Left ventricle myocardium inferior (tissue), 1 donor: ENCODE measurements around the gene NOTUM. TPM values are rescaled to one million over a fixed set of nuclear protein-coding genes. Genes with fewer than 3 reads are reported as not detected.

Experiments
- DNase-seq: peaks from one replicate; pipeline ENCODE4 v3.0.0-alpha.2; 2020
- H3K27ac ChIP-seq: fragments of 200-600 bp; replicated peaks from 2 replicates; pipeline ENCODE4 v1.8.0; 2021
- H3K27me3 ChIP-seq: fragments of 200-600 bp; 2 replicates; pipeline ENCODE4 v1.8.0; 2021; ENCODE audit warnings: low read depth
- H3K36me3 ChIP-seq: fragments of 200-600 bp; 2 replicates; pipeline ENCODE4 v1.8.0; 2021
- H3K4me1 ChIP-seq: fragments of 200-600 bp; 2 replicates; pipeline ENCODE4 v1.8.0; 2021
- H3K4me3 ChIP-seq: fragments of 200-600 bp; 2 replicates; pipeline ENCODE4 v1.8.0; 2021; ENCODE audit warnings: mild to moderate bottlenecking, moderate library complexity
- H3K9me3 ChIP-seq: fragments of 200-600 bp; replicated peaks from 2 replicates; pipeline ENCODE4 v1.8.0; 2021
- CTCF ChIP-seq: fragments of 200-600 bp; IDR thresholded peaks from 2 replicates; pipeline ENCODE4 v1.8.0; 2021; ENCODE audit warnings: antibody characterized with exemption, mild to moderate bottlenecking, borderline replicate concordance
- intact Hi-C: fragments of 100-400 bp; cut with micrococcal nuclease; formaldehyde crosslinking; loops from one replicate; pipeline ENCODE4 v1.11.0; 2022
- total RNA-seq: library from RNA; stranded (reverse); fragmentation: NEBNext Ultra II Directional; extraction: Animal tissue kit (Norgen Biotek cat#: 25700); gene quantifications from one replicate; pipeline ENCODE4 v1.2.1, GENCODE V29; 2021
- donor health status: DM: no; HTN: yes; CAD: no; lungs with severe emphysema.

NOTUM gene
- total RNA-seq, 1 donor from 2014 or later: not detected

- no peaks in the 10 kb centered on the region for H3K36me3 ChIP-seq
- no peaks in the 10 kb centered on the region for H3K9me3 ChIP-seq
- intact Hi-C loops: no loop called here
- peaks cover 21% of the 10 kb centered on the region for H3K27me3 ChIP-seq
- H3K4me1 ChIP-seq: peaks cover 23% of the 10 kb centered on the region
- no peak overlapping the region for H3K27ac ChIP-seq
- TF ChIP-seq CTCF: no peak
- H3K4me3 ChIP-seq: no peak overlapping the region
- no peak for DNase-seq
Observed at GRCh38 chr17:81932333-81932983, 28.5 kb downstream of the NOTUM start.

GRCh38 chr17:81931557-81932332, 29.2 kb downstream of the NOTUM start:
- Histone ChIP-seq H3K9me3 (no peaks in the 10 kb centered on the region), H3K4me3 (no peak overlapping the region), H3K4me1 (peaks cover 22% of the 10 kb centered on the region), H3K36me3 (no peaks in the 10 kb centered on the region), H3K27me3 (peaks cover 21% of the 10 kb centered on the region), H3K27ac (no peak overlapping the region)
- intact Hi-C loops: no loop called here
- DNase-seq: no peak
- no peak for TF ChIP-seq CTCF

- no peak for TF ChIP-seq CTCF
- DNase-seq: no peak
- H3K27me3 ChIP-seq: peaks cover 21% of the 10 kb centered on the region
- intact Hi-C loops: no loop called here
- peaks cover 24% of the 10 kb centered on the region for H3K4me1 ChIP-seq
- no peaks in the 10 kb centered on the region for H3K36me3 ChIP-seq
- no peaks in the 10 kb centered on the region for H3K9me3 ChIP-seq
- H3K4me3 ChIP-seq: no peak overlapping the region
- no peak overlapping the region for H3K27ac ChIP-seq
Observed at GRCh38 chr17:81931189-81931556, 29.8 kb downstream of the NOTUM start.

GRCh38 chr17:81930142-81931125, 30.6 kb downstream of the NOTUM start:
- intact Hi-C loops: no loop called here
- Histone ChIP-seq H3K36me3 (no peaks in the 10 kb centered on the region), H3K4me1 (peaks cover 32% of the 10 kb centered on the region), H3K4me3 (no peak overlapping the region), H3K27me3 (peaks cover 21% of the 10 kb centered on the region), H3K9me3 (no peaks in the 10 kb centered on the region), H3K27ac (no peak overlapping the region)
- peak; percentile 11 for DNase-seq
- TF ChIP-seq CTCF: no peak
